Endothelial cell of umbilical vein (primary cell): ENCODE measurements around the gene INTS6L.

ENCODE experiments used
- CTCF ChIP-seq, 2 donors: IDR thresholded peaks; 1 replicate in 1 of 2; 2 replicates in 1 of 2; pipeline ENCODE4 v1.5.1; 2011; ENCODE audit warnings: low read length in 2 of 2, mild to moderate bottlenecking in 2 of 2, moderate library complexity in 2 of 2, control low read depth in 1 of 2, inconsistent platforms in 1 of 2, low read depth in 1 of 2; ENCODE audit not compliant: insufficient read depth in 1 of 2; ENCODE audit errors: extremely low read depth in 1 of 2
- EZH2 ChIP-seq: IDR thresholded peaks from 2 replicates; pipeline ENCODE4 v1.6.1; 2012; ENCODE audit warnings: borderline replicate concordance, low read depth, mild to moderate bottlenecking, moderate library complexity, low read length, inconsistent platforms; ENCODE audit not compliant: severe bottlenecking
- FOS ChIP-seq: IDR thresholded peaks from 2 replicates; pipeline ENCODE4 v1.6.1; 2011; ENCODE audit warnings: mild to moderate bottlenecking, low read length, moderate library complexity, borderline replicate concordance; ENCODE audit not compliant: insufficient read depth
- GATA2 ChIP-seq: IDR thresholded peaks from 2 replicates; pipeline ENCODE4 v1.7.0; 2011; ENCODE audit warnings: low read depth, mild to moderate bottlenecking, moderate library complexity, mixed read lengths, low read length; ENCODE audit not compliant: insufficient read length, insufficient read depth
- JUN ChIP-seq: IDR thresholded peaks from 2 replicates; pipeline ENCODE4 v1.6.1; 2011; ENCODE audit warnings: borderline replicate concordance, low read depth; ENCODE audit not compliant: insufficient read length, insufficient read depth
- MAX ChIP-seq: IDR thresholded peaks from 2 replicates; pipeline ENCODE4 v1.6.1; 2011; ENCODE audit not compliant: insufficient read depth, insufficient read length
- MYC ChIP-seq: IDR thresholded peaks from one replicate; pipeline ENCODE4 v1.6.1; 2011; ENCODE audit warnings: mild to moderate bottlenecking, low read depth, low read length
- POLR2A ChIP-seq: IDR thresholded peaks from 2 replicates; pipeline ENCODE4 v1.6.1; 2012; ENCODE audit warnings: low read depth, mild to moderate bottlenecking, control low read depth, low read length
- POLR2AphosphoS5 ChIP-seq: IDR thresholded peaks from 2 replicates; pipeline ENCODE4 v1.6.1; 2012; ENCODE audit warnings: low read depth, mild to moderate bottlenecking, control low read depth, low read length, moderate library complexity; ENCODE audit not compliant: insufficient read depth

GRCh38 chrX:135476378-135476777 is 44.1 kb upstream of the INTS6L start:
- no peak for TF ChIP-seq POLR2A
- no peak for TF ChIP-seq POLR2AphosphoS5
- TF ChIP-seq CTCF (IDR thresholded peaks at IDR 0.05; ENCODE audit: extremely low read depth in 1 of 2, insufficient read depth in 1 of 2, low read depth in 1 of 2, low read length in 2 of 2), result no peak
- no peak for TF ChIP-seq EZH2
- TF ChIP-seq MAX, result no peak
- TF ChIP-seq GATA2, result no peak
- no peak for TF ChIP-seq FOS
- TF ChIP-seq MYC, result no peak
- no peak for TF ChIP-seq JUN
